ENCODE data around the gene PADI3.

The PADI3 gene

DNA sequence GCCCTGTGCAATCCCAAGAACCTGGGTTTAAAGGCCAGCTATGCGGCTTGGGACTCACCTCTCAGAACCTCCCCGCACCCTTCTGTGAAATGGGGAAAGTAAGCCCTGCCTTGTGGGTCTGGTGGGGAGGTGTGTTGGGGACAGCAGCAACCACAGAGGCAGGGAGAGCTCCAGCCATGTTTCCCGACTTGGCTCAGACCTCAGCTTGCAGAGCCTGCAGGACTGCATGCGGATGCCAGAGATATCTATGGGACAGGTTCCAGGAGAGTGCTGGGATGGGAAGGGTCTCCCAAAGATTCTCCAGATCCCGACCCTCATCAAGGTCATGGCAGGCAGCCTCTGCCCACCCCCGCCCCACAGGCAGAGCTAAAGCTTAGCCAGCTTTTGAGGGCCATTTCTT lies 23.8 kb upstream of the PADI3 start:
- TF ChIP-seq FOXP2 (optimal IDR thresholded peaks at IDR 0.05; ENCODE audit: borderline replicate concordance, extremely low read depth, extremely low read length, insufficient read depth) (no peak), POLR2AphosphoS5 (IDR thresholded peaks at IDR 0.05; ENCODE audit: low read depth, low read length) (no peak), TAF1 (IDR thresholded peaks at IDR 0.05; ENCODE audit: borderline replicate concordance, insufficient read depth, low read length) (no peak), SIN3A (IDR thresholded peaks at IDR 0.05; ENCODE audit: borderline replicate concordance, insufficient read depth, low read length) (no peak)
- TF ChIP-seq, protein P1, sequence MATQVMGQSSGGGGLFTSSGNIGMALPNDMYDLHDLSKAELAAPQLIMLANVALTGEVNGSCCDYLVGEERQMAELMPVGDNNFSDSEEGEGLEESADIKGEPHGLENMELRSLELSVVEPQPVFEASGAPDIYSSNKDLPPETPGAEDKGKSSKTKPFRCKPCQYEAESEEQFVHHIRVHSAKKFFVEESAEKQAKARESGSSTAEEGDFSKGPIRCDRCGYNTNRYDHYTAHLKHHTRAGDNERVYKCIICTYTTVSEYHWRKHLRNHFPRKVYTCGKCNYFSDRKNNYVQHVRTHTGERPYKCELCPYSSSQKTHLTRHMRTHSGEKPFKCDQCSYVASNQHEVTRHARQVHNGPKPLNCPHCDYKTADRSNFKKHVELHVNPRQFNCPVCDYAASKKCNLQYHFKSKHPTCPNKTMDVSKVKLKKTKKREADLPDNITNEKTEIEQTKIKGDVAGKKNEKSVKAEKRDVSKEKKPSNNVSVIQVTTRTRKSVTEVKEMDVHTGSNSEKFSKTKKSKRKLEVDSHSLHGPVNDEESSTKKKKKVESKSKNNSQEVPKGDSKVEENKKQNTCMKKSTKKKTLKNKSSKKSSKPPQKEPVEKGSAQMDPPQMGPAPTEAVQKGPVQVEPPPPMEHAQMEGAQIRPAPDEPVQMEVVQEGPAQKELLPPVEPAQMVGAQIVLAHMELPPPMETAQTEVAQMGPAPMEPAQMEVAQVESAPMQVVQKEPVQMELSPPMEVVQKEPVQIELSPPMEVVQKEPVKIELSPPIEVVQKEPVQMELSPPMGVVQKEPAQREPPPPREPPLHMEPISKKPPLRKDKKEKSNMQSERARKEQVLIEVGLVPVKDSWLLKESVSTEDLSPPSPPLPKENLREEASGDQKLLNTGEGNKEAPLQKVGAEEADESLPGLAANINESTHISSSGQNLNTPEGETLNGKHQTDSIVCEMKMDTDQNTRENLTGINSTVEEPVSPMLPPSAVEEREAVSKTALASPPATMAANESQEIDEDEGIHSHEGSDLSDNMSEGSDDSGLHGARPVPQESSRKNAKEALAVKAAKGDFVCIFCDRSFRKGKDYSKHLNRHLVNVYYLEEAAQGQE (IDR thresholded peaks at IDR 0.05; ENCODE audit: insufficient read depth in 1 of 2, low read depth in 2 of 2, low read length in 2 of 2), result no peak

- TF ChIP-seq SIN3A (IDR thresholded peaks at IDR 0.05; ENCODE audit: borderline replicate concordance, insufficient read depth, low read length) (no peak), POLR2AphosphoS5 (IDR thresholded peaks at IDR 0.05; ENCODE audit: low read depth, low read length) (no peak), TAF1 (IDR thresholded peaks at IDR 0.05; ENCODE audit: borderline replicate concordance, insufficient read depth, low read length) (no peak), FOXP2 (optimal IDR thresholded peaks at IDR 0.05; ENCODE audit: borderline replicate concordance, extremely low read depth, extremely low read length, insufficient read depth) (no peak)
- TF ChIP-seq, protein P1 (IDR thresholded peaks at IDR 0.05; ENCODE audit: insufficient read depth in 1 of 2, low read depth in 2 of 2, low read length in 2 of 2), result no peak
Observed at GRCh38 chr1:17227358-17227915, 21.5 kb upstream of the PADI3 start.

DNA sequence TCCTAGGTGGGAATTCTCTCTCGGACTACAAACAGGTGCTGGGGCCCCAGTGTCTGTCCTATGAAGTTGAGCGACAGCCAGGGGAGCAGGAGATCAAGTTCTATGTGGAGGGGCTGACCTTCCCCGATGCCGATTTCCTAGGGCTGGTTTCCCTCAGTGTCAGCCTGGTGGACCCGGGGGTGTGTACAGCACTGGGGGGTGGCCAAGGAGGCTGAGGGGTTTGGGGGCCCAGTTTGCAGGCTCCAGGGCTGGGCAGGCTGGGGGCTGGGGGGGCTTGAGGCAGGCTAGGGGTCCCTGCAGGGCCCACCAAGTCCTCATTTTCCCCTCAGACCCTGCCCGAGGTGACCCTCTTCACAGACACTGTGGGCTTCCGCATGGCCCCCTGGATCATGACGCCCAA lies 20.3 kb upstream of the PADI3 start:
- TF ChIP-seq, protein P1 (IDR thresholded peaks at IDR 0.05; ENCODE audit: insufficient read depth in 1 of 2, low read depth in 2 of 2, low read length in 2 of 2), result no peak
- TF ChIP-seq FOXP2 (optimal IDR thresholded peaks at IDR 0.05; ENCODE audit: borderline replicate concordance, extremely low read depth, extremely low read length, insufficient read depth) (no peak), POLR2AphosphoS5 (IDR thresholded peaks at IDR 0.05; ENCODE audit: low read depth, low read length) (no peak), SIN3A (IDR thresholded peaks at IDR 0.05; ENCODE audit: borderline replicate concordance, insufficient read depth, low read length) (no peak), TAF1 (IDR thresholded peaks at IDR 0.05; ENCODE audit: borderline replicate concordance, insufficient read depth, low read length) (no peak)

DNA sequence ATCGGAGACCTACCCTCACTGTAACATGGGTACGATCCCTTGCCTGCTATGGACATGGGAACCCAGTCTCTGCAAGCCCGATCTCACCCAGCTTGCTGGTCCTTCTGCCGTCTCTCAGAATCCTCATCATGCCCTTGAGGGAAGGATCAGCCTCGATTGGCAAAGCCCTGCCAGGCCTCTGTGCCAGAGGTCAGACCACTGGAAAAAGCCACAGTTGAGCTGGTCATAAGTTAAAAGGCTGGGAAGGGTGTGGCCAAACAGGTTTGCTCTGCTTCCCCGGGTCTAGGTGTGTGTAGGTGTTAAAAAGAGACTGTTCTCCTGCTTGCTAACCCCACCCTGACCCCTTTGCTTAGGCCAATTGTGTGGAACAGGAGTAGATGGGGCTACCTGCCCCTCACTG lies 19.5 kb upstream of the PADI3 start:
- TF ChIP-seq TAF1 (IDR thresholded peaks at IDR 0.05; ENCODE audit: borderline replicate concordance, insufficient read depth, low read length) (no peak), POLR2AphosphoS5 (IDR thresholded peaks at IDR 0.05; ENCODE audit: low read depth, low read length) (no peak), FOXP2 (optimal IDR thresholded peaks at IDR 0.05; ENCODE audit: borderline replicate concordance, extremely low read depth, extremely low read length, insufficient read depth) (no peak), SIN3A (IDR thresholded peaks at IDR 0.05; ENCODE audit: borderline replicate concordance, insufficient read depth, low read length) (no peak)
- TF ChIP-seq, protein P1 (IDR thresholded peaks at IDR 0.05; ENCODE audit: insufficient read depth in 1 of 2, low read depth in 2 of 2, low read length in 2 of 2), result no peak

Data from PFSK-1 (cell line).